SK-N-SH (cell line): ENCODE data around the gene FZD1. TPM values are rescaled to one million over a fixed set of nuclear protein-coding genes. Genes with fewer than 3 reads are reported as not detected.

Source experiments
- CTCF ChIA-PET: fragments of 300-600, 350-600 bp; formaldehyde crosslinking; extraction: SDS; loops from one replicate; lab custom pipeline; 2021; lab: Yijun Ruan, JAX
- POLR2A ChIA-PET: fragments of 350-600 bp; sonication (Branson Sonifier 250); formaldehyde crosslinking; extraction: SDS; loops from one replicate; lab custom pipeline; 2020; ENCODE audit warnings: antibody characterized with exemption, inconsistent platforms; lab: Yijun Ruan, JAX
- DNase-seq: peaks from one replicate; pipeline ENCODE4 v3.0.0; 2012
- H2AFZ ChIP-seq: fragments of 200-600 bp; sonication (generic); 2 replicates; pipeline ENCODE4 v1.8.1; 2016; ENCODE audit warnings: antibody characterized with exemption, mild to moderate bottlenecking, low read depth
- H3F3A ChIP-seq: fragments of 200-600 bp; sonication (generic); replicated peaks from 2 replicates; pipeline ENCODE3; 2016; ENCODE audit warnings: antibody characterized with exemption, mild to moderate bottlenecking; ENCODE audit not compliant: insufficient read depth
- H3K27ac ChIP-seq, 2 experiments: fragments of 200-500 bp in 1 of 2; fragments of 200-600 bp in 1 of 2; sonication (Bioruptor generic) in 1 of 2; sonication (generic), shearing (Covaris generic) in 1 of 2; 2 replicates each; pipeline versions ENCODE4 v1.5.1 to v1.6.1; 2014 to 2016; ENCODE audit warnings: low read depth in 2 of 2, inconsistent platforms in 1 of 2, low read length in 1 of 2, mild to moderate bottlenecking in 1 of 2, mixed read lengths in 1 of 2
- H3K27me3 ChIP-seq: fragments of 200-600 bp; sonication (generic), shearing (Covaris generic); 2 replicates; pipeline ENCODE4 v1.6.1; 2016; ENCODE audit warnings: mixed run types; ENCODE audit not compliant: insufficient read depth
- H3K36me3 ChIP-seq, 2 experiments: fragments of 200-500 bp in 1 of 2; fragments of 200-600 bp in 1 of 2; sonication (Bioruptor generic) in 1 of 2; sonication (generic) in 1 of 2; replicated peaks in 1 of 2; 2 replicates each; pipeline versions ENCODE3 to v1.5.1; 2014 to 2016; ENCODE audit warnings: low read length in 1 of 2, mild to moderate bottlenecking in 1 of 2; ENCODE audit not compliant: insufficient read depth in 2 of 2, control insufficient read depth in 1 of 2
- H3K4me1 ChIP-seq, 2 experiments: fragments of 200-500 bp in 1 of 2; fragments of 200-600 bp in 1 of 2; sonication (Bioruptor generic) in 1 of 2; sonication (generic), shearing (Covaris generic) in 1 of 2; 2 replicates each; pipeline versions ENCODE4 v1.5.1 to v1.6.1; 2014 to 2016; ENCODE audit warnings: low read depth in 1 of 2, low read length in 1 of 2, mixed run types in 1 of 2; ENCODE audit not compliant: insufficient read depth in 2 of 2, control insufficient read depth in 1 of 2
- H3K4me2 ChIP-seq: fragments of 200-600 bp; sonication (generic), shearing (Covaris generic); 2 replicates; pipeline ENCODE4 v1.6.1; 2017; ENCODE audit warnings: mixed run types
- H3K4me3 ChIP-seq, 2 experiments: fragments of 200-500 bp in 1 of 2; fragments of 200-600 bp in 1 of 2; sonication (Bioruptor generic) in 1 of 2; sonication (generic), shearing (Covaris generic) in 1 of 2; 2 replicates each; pipeline versions ENCODE4 v1.5.1 to v1.8.1; 2014 to 2016; ENCODE audit warnings: low read depth in 2 of 2, inconsistent platforms in 1 of 2, low read length in 1 of 2, mild to moderate bottlenecking in 1 of 2, mixed read lengths in 1 of 2, moderate library complexity in 1 of 2
- H3K79me2 ChIP-seq: fragments of 200-600 bp; sonication (generic); 2 replicates; pipeline ENCODE4 v1.8.1; 2017; ENCODE audit warnings: mild to moderate bottlenecking; ENCODE audit not compliant: insufficient read depth
- H3K9ac ChIP-seq: fragments of 200-600 bp; sonication (generic); 2 replicates; pipeline ENCODE4 v1.6.1; 2017; ENCODE audit warnings: mixed run types
- H3K9me2 ChIP-seq: fragments of 200-600 bp; sonication (generic); 2 replicates; pipeline ENCODE4 v1.6.1; 2017; ENCODE audit warnings: mixed run types
- H3K9me3 ChIP-seq: fragments of 200-600 bp; sonication (generic); 2 replicates; pipeline ENCODE4 v1.6.1; 2017; ENCODE audit warnings: mixed run types, mild to moderate bottlenecking, moderate library complexity
- H4K20me1 ChIP-seq: fragments of 200-600 bp; sonication (generic); 2 replicates; pipeline ENCODE4 v1.6.1; 2017; ENCODE audit warnings: mild to moderate bottlenecking, mixed run types; ENCODE audit not compliant: insufficient read depth
- CHD2 ChIP-seq: fragments of 150-350 bp; IDR thresholded peaks from 2 replicates; pipeline ENCODE4 v1.6.1; 2018; ENCODE audit warnings: low read length; ENCODE audit not compliant: partially characterized antibody
- FOSL2 ChIP-seq: IDR thresholded peaks from 2 replicates; pipeline ENCODE4 v1.4.0; 2012; ENCODE audit warnings: low read depth, mild to moderate bottlenecking, moderate library complexity, borderline replicate concordance
- FOXM1 ChIP-seq: IDR thresholded peaks from 2 replicates; pipeline ENCODE4 v1.4.0; 2012; ENCODE audit warnings: low read depth, mild to moderate bottlenecking
- GATA2 ChIP-seq: sonication (generic); formaldehyde crosslinking; IDR thresholded peaks from 2 replicates; pipeline ENCODE4 v1.5.0; 2020; ENCODE audit warnings: mild to moderate bottlenecking, missing genetic modification reagents
- MEF2A ChIP-seq: IDR thresholded peaks from 2 replicates; pipeline ENCODE4 v1.4.0; 2012; ENCODE audit warnings: low read depth, borderline replicate concordance
- NFIC ChIP-seq: IDR thresholded peaks from 2 replicates; pipeline ENCODE4 v1.4.0; 2012; ENCODE audit warnings: borderline replicate concordance
- NRF1 ChIP-seq: IDR thresholded peaks from 2 replicates; pipeline ENCODE4 v1.6.1; 2012; ENCODE audit warnings: low read depth, mild to moderate bottlenecking, low read length
- POLR2AphosphoS5 ChIP-seq: IDR thresholded peaks from 2 replicates; pipeline ENCODE4 v1.6.1; 2012; ENCODE audit warnings: low read depth, low read length
- RAD21 ChIP-seq: IDR thresholded peaks from 2 replicates; pipeline ENCODE4 v1.6.1; 2012; ENCODE audit warnings: mild to moderate bottlenecking, low read length
- REST ChIP-seq: IDR thresholded peaks from 2 replicates; pipeline ENCODE4 v1.6.1; 2012; ENCODE audit warnings: mild to moderate bottlenecking, low read depth, low read length, moderate library complexity
- RXRA ChIP-seq: IDR thresholded peaks from 2 replicates; pipeline ENCODE4 v1.4.0; 2012; ENCODE audit warnings: low read depth, mild to moderate bottlenecking, borderline replicate concordance
- SIN3A ChIP-seq: IDR thresholded peaks from 2 replicates; pipeline ENCODE4 v1.6.1; 2012; ENCODE audit warnings: low read depth, mild to moderate bottlenecking, low read length, moderate library complexity, borderline replicate concordance
- USF1 ChIP-seq: IDR thresholded peaks from 2 replicates; pipeline ENCODE4 v1.4.0; 2012; ENCODE audit warnings: low read depth, borderline replicate concordance
- ZBTB33 ChIP-seq: IDR thresholded peaks from 2 replicates; pipeline ENCODE4 v1.4.0; 2012; ENCODE audit warnings: low read depth, borderline replicate concordance
- WGBS: methylation state at CpG from one replicate; pipeline ENCODE4 v1.1.6; 2017; ENCODE audit warnings: low lambda C conversion rate; 5-methylcytosine and 5-hydroxymethylcytosine counted together
- polyA plus RNA-seq, 3 experiments: library from polyadenylated mRNA; depleted of rRNA; stranded (reverse); fragments of >200 nt; gene quantifications; 2 replicates each; pipeline ENCODE4 v1.2.3, GENCODE V29; 2012

Gene FZD1
- polyA plus RNA-seq, 1 of the 3 experiments (the other 2 are of a cell fraction), result 3.8 TPM

- no peak for TF ChIP-seq REST
- TF ChIP-seq RXRA, result no peak
- TF ChIP-seq FOXM1, result no peak
- TF ChIP-seq USF1, result no peak
- TF ChIP-seq NRF1, result no peak
- TF ChIP-seq SIN3A, result no peak
- TF ChIP-seq RAD21, result no peak
- TF ChIP-seq GATA2 (CRISPR knock-in tag), result no peak
- TF ChIP-seq NFIC, result no peak
- TF ChIP-seq MEF2A, result no peak
- no peak for TF ChIP-seq POLR2AphosphoS5
Measured at GRCh38 chr7:91226411-91226810, 37.8 kb upstream of the FZD1 start (continued).

- Histone ChIP-seq H3K9me2 (no peaks in the 10 kb centered on the region), H3K4me3 (no peak overlapping the region), H3F3A (peaks cover 4% of the 10 kb centered on the region), H3K9ac (no peak overlapping the region), H3K36me3 (no peaks in the 10 kb centered on the region), H4K20me1 (no peaks in the 10 kb centered on the region), H3K79me2 (no peaks in the 10 kb centered on the region), H3K9me3 (no peaks in the 10 kb centered on the region), H3K4me2 (peak overlapping the region; percentile 17), H3K27ac (peak overlapping the region in 1 of 2 experiments; percentile 37; a peak in 1 of 4 replicates), H2AFZ (peak overlapping the region; percentile 23; the same call in 1 of the 2 replicates), H3K4me1 (peaks cover 2 to 21% of the 10 kb centered on the region in 2 experiments; a peak in 2 of 4 replicates), H3K27me3 (no peaks in the 10 kb centered on the region)
- WGBS, result 97% methylated on average over 2 of the region's 2 CpGs
- ChIA-PET POLR2A (no interaction called here), CTCF (interaction anchor here (1.0 to 2.5 kb wide), 3 partner anchors 12 to 25 kb away, joined by 4 to 13 read pairs (median 4); no protein-coding TSS in a partner anchor)
- DNase-seq, result no peak
- no peak for TF ChIP-seq SIN3A
- TF ChIP-seq FOSL2, result 0 out of 2 replicates have a peak, but pooled peaks have one; percentile 29
- no peak for TF ChIP-seq ZBTB33
- TF ChIP-seq CHD2, result no peak
- TF ChIP-seq NFIC, result no peak
Measured at GRCh38 chr7:91228327-91228726, 35.9 kb upstream of the FZD1 start.
